IPS DF 6.9 (cell line): ENCODE measurements around the gene FOXB1.

Source experiments
- DNase-seq: peaks from one replicate; pipeline ENCODE4 v3.0.0-alpha.2; 2013; ENCODE audit warnings: low read depth, low spot score
- H3K27ac ChIP-seq: one replicate; pipeline ENCODE4 v1.5.1; 2013; ENCODE audit warnings: low read length, control low read depth
- H3K27me3 ChIP-seq: 2 replicates; pipeline ENCODE4 v1.6.1; 2013; ENCODE audit warnings: mild to moderate bottlenecking, low read length; ENCODE audit not compliant: control insufficient read depth, insufficient read depth
- H3K36me3 ChIP-seq: 2 replicates; pipeline ENCODE4 v1.6.1; 2013; ENCODE audit warnings: low read length; ENCODE audit not compliant: control insufficient read depth, insufficient read depth
- H3K4me1 ChIP-seq: 2 replicates; pipeline ENCODE4 v1.6.1; 2013; ENCODE audit warnings: low read length; ENCODE audit not compliant: control insufficient read depth, insufficient read depth
- H3K4me3 ChIP-seq: 2 replicates; pipeline ENCODE4 v1.5.1; 2013; ENCODE audit warnings: mild to moderate bottlenecking, low read length
- H3K9me3 ChIP-seq: 2 replicates; pipeline ENCODE4 v1.6.1; 2013; ENCODE audit warnings: low read length, inconsistent platforms; ENCODE audit not compliant: control insufficient read depth, insufficient read depth
- WGBS: extraction: QIAGEN DNeasy Blood & Tissue Kit; methylation state at CpG from one replicate; pipeline ENCODE4 v1.1.7; 2013; ENCODE audit warnings: mixed read lengths, missing lambda C conversion rate; ENCODE audit not compliant: insufficient read length, insufficient coverage; 5-methylcytosine and 5-hydroxymethylcytosine counted together

FOXB1 gene

DNA sequence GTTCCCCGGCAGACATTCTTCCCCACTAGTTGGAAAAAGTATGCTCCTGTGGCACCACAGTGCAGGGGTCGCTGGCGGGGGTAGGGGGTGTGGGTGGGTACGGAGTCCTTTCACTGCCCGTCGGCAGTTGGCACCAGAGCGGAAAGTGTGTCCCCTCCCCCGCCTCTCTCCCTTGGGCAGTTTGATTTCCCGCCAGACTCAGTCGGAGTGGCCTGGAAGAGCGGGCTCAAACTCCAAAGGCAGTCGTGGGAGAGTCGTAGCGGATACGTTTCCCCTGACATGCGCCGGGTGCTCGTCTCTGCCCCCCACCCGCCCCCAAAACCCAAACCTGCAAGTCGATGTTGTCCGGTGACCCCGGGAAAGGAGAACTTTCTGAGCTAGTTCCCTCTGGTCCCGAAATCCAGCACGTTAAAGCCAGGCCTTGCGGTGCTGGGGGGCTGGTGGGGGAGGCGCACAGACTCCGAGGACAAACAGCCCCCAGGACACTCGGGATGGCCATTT is 4.4 kb upstream of the FOXB1 start:
- H3K27me3 ChIP-seq: peaks cover 20% of the 10 kb centered on the region
- no CpG with 5 or more reads among the region's 28 CpGs for WGBS

DNA sequence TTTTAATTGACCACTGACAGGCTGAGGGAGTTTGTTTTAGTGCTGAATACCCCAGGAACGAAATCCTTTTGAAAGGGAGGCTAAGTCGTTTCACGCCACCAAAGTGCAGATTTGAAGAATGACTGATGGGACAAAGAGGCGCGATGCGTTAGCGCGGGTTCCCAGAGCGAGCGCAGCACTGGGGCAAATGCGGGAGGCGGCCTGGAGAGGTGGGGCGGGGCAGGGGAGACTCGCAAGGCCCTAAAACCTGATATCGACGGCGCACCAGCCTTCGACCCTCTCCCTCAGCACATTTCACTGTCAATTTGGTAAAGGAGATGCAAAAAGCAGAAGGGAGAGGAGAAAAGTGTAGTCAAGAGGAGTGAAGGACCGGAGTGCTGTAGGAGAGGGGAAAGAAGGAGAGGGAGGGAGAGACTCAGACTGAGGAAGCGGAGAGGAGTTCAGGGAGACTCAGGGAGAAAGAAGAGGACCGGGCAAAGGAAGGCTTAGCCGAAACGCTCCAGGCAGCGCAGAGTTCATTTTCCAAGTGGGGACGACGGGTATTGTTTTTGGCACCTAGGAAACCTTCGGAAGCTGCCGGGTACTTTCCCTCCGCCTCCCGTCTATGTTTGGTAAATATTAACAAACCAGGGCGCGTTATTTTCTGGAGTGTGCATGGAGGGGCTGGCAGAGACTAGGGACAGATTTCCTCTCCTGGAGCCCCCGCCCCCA is 3.8 kb upstream of the FOXB1 start:
- Histone ChIP-seq H3K4me1 (peaks cover 6% of the 10 kb centered on the region), H3K4me3 (peak overlapping the region; percentile 16; the same call in 1 of the 2 replicates), H3K9me3 (no peaks in the 10 kb centered on the region), H3K27me3 (peaks cover 25% of the 10 kb centered on the region), H3K27ac (no peak overlapping the region), H3K36me3 (no peaks in the 10 kb centered on the region)
- no peak for DNase-seq
- no CpG with 5 or more reads among the region's 33 CpGs for WGBS

More for the DNA sequence above, 4.4 kb upstream of the FOXB1 start:
- H3K36me3 ChIP-seq: no peaks in the 10 kb centered on the region
- peaks cover 5% of the 10 kb centered on the region for H3K4me1 ChIP-seq
- H3K9me3 ChIP-seq: no peaks in the 10 kb centered on the region
- H3K4me3 ChIP-seq: peak overlapping the region; percentile 16; the same call in 1 of the 2 replicates
- H3K27ac ChIP-seq: no peak overlapping the region
- no peak for DNase-seq

DNA sequence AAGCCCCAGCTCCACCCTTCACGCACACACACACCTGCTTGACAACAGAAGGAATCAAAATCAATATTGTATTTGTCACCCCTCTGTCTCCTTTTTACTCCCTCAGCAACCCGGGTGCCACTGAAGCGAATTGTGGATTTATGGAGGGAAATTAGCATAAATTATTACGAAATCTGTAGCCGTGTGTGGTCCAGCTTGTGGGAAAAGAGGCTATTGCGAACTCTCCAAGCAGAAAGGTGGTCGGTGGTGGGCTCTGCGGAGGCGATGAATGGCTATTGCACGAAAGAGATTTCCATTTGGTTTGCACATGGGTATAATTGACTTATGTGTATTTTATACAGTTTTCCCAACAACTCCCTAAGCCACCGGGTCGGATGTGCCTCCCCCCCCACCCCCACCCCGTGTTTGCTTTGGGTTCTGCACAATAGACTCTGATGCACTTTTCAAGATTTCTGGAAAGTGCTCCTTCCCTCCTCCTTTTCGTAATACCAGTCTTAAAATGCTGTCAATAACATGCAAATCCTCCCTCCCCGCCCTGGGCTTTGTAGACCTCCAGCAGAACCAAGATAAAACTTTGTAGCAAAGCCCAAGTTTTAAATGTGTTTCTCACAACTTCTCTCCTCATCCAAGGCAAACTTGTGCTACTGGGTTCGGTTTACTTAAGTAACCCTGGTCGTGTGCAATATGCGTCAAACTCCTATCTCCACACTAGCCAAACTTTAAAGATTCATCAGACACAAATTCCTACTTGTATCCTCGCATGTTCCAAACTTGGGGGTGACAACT is 3.1 kb upstream of the FOXB1 start:
- Histone ChIP-seq H3K36me3 (no peaks in the 10 kb centered on the region), H3K27me3 (peaks cover 33% of the 10 kb centered on the region), H3K4me1 (peaks cover 9% of the 10 kb centered on the region), H3K4me3 (no peak overlapping the region; the same call in 1 of the 2 replicates), H3K27ac (no peak overlapping the region), H3K9me3 (no peaks in the 10 kb centered on the region)
- no CpG with 5 or more reads among the region's 19 CpGs for WGBS
- no peak for DNase-seq

DNA sequence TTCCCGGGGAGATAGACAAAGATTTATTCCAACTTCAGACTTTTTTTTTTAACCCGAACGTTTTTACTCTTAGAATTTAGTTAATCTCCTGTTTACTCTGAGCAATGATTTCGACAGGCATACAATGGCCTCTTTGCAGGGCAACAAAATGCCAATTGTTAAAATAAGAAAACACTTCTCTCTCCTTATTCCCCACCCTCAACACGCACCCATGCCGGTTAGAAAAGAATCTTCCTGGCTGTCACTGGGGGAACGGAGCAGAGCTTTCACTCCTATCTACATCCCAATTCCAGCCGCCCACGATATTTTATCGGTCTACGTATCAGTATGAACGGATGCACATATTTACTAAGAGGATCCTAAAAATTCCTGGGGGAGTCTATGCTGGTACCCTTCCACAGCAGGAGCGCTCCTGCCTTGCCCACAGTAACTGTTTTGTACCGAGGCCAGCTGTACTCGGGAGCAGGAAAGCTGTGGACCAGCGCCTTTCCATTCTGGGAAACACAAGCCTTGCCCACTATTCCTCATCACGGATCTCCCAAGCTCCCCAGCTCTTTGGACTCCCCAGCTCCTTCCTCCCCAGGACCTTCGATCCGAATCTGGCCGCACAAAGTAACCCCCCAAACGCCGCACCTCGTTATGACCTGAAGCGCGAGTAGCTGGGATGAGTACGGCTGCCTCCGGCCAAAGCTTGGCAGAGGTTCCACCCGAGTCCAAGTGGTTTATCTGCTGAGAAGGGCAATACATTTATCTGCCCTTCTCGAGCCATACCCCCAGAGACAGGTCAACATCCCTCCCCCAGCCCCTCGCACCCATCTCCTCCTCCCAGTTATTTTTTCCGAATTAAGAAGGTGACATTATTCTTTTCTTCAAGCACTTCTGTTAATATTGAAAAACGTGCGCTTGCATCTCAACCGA is 2.2 kb upstream of the FOXB1 start:
- DNase-seq: no peak
- Histone ChIP-seq H3K4me3 (peak overlapping the region; percentile 12; the same call in 1 of the 2 replicates), H3K4me1 (peaks cover 9% of the 10 kb centered on the region), H3K27ac (no peak overlapping the region), H3K9me3 (no peaks in the 10 kb centered on the region), H3K36me3 (no peaks in the 10 kb centered on the region), H3K27me3 (peaks cover 33% of the 10 kb centered on the region)
- no CpG with 5 or more reads among the region's 34 CpGs for WGBS

DNA sequence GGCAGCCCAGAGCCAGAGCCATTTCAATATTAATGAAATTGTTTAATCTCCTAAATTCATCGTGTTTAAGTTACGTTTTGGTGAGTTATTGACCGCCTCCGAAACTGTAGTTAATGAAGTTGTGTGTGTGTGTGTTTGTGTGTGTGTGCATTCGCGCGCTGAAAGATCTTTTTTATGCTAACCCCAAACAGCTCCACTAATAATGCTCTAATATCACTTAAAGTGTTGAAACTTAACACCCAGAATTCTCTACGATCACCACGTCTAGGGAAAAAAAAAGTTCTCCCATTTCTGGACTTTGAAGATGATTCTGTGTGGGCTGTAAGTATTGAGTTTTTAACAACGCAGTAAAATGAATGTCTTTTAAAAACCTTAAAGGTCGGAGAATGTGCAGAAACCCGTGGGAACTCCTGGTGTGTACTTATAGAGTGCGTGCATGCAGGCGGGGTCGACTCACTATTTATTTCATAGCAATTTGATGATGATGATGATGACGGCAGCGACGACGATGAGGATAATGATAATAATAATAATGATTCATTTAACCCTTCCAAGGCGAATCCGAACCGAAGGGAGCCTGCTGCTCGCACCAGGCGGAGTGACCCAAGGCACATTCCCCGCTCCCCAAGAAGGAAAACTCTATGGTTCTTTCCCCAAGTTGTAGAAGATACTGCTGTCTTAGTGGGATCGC is 1.4 kb upstream of the FOXB1 start:
- H3K4me1 ChIP-seq: peaks cover 9% of the 10 kb centered on the region
- WGBS: no CpG with 5 or more reads among the region's 26 CpGs
- no peak for DNase-seq
- peaks cover 33% of the 10 kb centered on the region for H3K27me3 ChIP-seq
- H3K36me3 ChIP-seq: no peaks in the 10 kb centered on the region
- H3K9me3 ChIP-seq: no peaks in the 10 kb centered on the region
- no peak overlapping the region for H3K27ac ChIP-seq
- no peak overlapping the region; the same call in 1 of the 2 replicates for H3K4me3 ChIP-seq

DNA sequence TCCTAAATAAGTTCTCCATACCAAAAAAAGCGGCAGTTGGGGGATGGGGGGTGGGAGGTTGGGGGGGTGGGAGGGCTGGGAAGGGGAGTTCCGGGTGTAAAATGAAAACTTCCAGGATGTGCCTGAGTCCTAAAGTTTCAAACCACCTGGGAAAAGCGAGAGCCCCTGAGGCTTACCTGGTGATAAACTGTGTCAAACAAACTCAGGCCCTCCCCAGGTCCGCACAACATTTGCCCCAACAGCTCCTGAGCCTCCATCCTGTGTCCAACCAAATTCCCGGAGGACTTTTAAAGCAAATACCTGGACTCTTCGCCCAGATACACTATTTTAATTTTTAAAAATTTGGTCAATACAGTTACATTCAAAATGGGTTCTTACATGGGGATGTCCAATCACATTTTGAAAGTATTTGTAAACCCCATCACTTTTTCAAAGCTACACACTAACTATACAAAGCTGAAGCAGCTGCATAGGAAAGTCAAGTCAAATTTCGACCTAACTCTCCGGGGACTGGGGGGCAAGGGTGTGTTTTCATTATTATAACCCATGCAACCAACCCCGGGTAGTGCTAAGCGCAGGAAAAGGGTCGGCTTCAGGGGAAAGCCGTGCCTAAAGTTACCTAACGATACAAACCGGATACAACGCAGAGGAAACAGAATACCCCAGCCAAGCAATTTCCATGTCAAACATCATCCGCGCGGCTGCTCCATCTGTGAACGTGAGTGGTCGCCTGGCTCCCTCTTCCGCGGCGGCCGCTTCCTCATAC is 685 bp upstream of the FOXB1 start:
- H3K4me1 ChIP-seq: peaks cover 9% of the 10 kb centered on the region
- no peak for DNase-seq
- H3K36me3 ChIP-seq: no peaks in the 10 kb centered on the region
- H3K4me3 ChIP-seq: peak overlapping the region; percentile 52; the same call in 1 of the 2 replicates
- H3K27me3 ChIP-seq: peaks cover 33% of the 10 kb centered on the region
- no peaks in the 10 kb centered on the region for H3K9me3 ChIP-seq
- no CpG with 5 or more reads among the region's 24 CpGs for WGBS
- H3K27ac ChIP-seq: no peak overlapping the region

DNA sequence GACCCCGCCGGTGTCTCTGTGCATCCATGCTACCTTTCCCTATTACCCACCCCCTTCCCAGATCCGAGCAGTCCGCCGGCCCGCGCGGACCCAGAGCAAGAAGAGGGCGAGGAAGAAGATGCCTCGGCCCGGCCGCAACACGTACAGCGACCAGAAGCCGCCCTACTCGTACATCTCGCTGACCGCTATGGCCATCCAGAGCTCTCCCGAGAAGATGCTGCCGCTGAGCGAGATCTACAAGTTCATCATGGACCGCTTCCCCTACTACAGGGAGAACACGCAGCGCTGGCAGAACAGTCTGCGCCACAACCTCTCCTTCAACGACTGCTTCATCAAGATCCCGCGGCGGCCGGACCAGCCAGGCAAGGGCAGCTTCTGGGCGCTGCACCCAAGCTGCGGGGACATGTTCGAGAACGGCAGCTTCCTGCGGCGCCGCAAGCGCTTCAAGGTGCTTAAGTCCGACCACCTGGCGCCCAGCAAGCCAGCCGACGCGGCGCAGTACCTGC is 788 bp downstream of the FOXB1 start:
- H3K4me1 ChIP-seq: peaks cover 8% of the 10 kb centered on the region
- H3K27ac ChIP-seq: no peak overlapping the region
- peak overlapping the region; percentile 52; the same call in 1 of the 2 replicates for H3K4me3 ChIP-seq
- H3K27me3 ChIP-seq: peaks cover 33% of the 10 kb centered on the region
- no peaks in the 10 kb centered on the region for H3K9me3 ChIP-seq
- no peak for DNase-seq
- H3K36me3 ChIP-seq: no peaks in the 10 kb centered on the region
- WGBS: no CpG with 5 or more reads among the region's 44 CpGs

DNA sequence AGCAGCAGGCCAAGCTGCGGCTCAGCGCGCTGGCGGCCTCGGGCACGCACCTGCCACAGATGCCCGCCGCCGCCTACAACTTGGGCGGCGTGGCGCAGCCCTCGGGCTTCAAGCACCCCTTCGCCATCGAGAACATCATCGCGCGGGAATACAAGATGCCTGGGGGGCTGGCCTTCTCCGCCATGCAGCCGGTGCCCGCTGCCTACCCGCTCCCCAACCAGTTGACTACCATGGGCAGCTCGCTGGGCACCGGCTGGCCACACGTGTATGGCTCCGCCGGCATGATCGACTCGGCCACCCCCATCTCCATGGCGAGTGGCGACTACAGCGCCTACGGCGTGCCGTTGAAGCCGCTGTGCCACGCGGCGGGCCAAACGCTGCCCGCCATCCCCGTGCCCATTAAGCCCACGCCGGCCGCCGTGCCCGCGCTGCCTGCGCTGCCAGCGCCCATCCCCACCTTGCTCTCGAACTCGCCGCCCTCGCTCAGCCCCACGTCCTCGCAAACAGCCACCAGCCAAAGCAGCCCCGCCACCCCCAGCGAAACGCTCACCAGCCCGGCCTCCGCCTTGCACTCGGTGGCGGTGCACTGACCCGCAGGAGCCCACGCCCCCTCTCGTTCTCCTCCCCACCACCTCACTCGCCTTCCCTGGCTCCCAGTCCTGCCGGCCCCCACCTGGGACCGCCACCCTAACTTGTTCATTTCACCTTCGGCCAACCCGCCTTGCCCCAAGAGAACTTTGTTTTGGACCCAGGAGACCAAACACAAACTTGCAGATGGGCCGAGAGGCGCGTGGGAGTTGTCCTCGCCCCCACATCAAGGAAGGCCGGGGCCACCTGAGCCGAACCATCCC is 1.5 kb downstream of the FOXB1 start:
- Histone ChIP-seq H3K27ac (no peak overlapping the region), H3K4me3 (peak overlapping the region; percentile 52; the same call in 1 of the 2 replicates), H3K4me1 (peaks cover 8% of the 10 kb centered on the region), H3K36me3 (no peaks in the 10 kb centered on the region), H3K27me3 (peaks cover 33% of the 10 kb centered on the region), H3K9me3 (no peaks in the 10 kb centered on the region)
- no peak for DNase-seq
- WGBS: no CpG with 5 or more reads among the region's 77 CpGs
